ENCODE measurements around the gene DR1.

The DR1 gene

GRCh38 chr1:93353286-93353685 lies 7.6 kb downstream of the DR1 start:
- Histone ChIP-seq H4K20me1 (ENCODE audit: insufficient read depth, low read length) (peaks cover 29% of the 10 kb centered on the region; the same call in 1 of the 2 replicates), H3K4me3 (ENCODE audit: low read depth in 1 of 2, low read length in 2 of 2) (no peak overlapping the region), H3K4me2 (ENCODE audit: insufficient read depth, low read length) (0 out of 2 replicates have a peak overlapping the region, but pooled peaks have one; percentile 43), H3K9me3 (ENCODE audit: insufficient read depth, low read length, severe bottlenecking) (no peaks in the 10 kb centered on the region), H3K27me3 (ENCODE audit: insufficient read depth, low read length, poor library complexity) (no peaks in the 10 kb centered on the region), H3K79me2 (ENCODE audit: insufficient read depth, low read length) (peaks cover 98% of the 10 kb centered on the region), H3K36me3 (ENCODE audit: insufficient read depth, low read length) (peaks cover 74% of the 10 kb centered on the region), H2AFZ (ENCODE audit: low read depth, low read length) (no peak overlapping the region), H3K27ac (ENCODE audit: low read length) (no peak overlapping the region; the same call in 1 of the 2 replicates), H3K4me1 (ENCODE audit: insufficient read depth, low read length) (peaks cover 55% of the 10 kb centered on the region), H3K9ac (ENCODE audit: low read depth, low read length) (no peak overlapping the region)
- DNase-seq, result no peak
- TF ChIP-seq EZH2 (IDR thresholded peaks at IDR 0.05; ENCODE audit: borderline replicate concordance, low read depth, low read length, severe bottlenecking) (no peak), CTCF (IDR thresholded peaks at IDR 0.05; ENCODE audit: borderline replicate concordance, extremely low read depth, low read length, poor library complexity, severe bottlenecking) (no peak)
- no peak for ATAC-seq (ENCODE audit: insufficient read depth, low read depth)

- H3K36me3 ChIP-seq (ENCODE audit: insufficient read depth, low read length), result peaks cover 86% of the 10 kb centered on the region
- no peak overlapping the region for H3K27ac ChIP-seq (ENCODE audit: low read length)
- no peak overlapping the region for H3K4me3 ChIP-seq (ENCODE audit: low read depth in 1 of 2, low read length in 2 of 2)
- H2AFZ ChIP-seq (ENCODE audit: low read depth, low read length), result no peak overlapping the region
- peaks cover 29% of the 10 kb centered on the region; the same call in 1 of the 2 replicates for H4K20me1 ChIP-seq (ENCODE audit: insufficient read depth, low read length)
- no peak overlapping the region for H3K9ac ChIP-seq (ENCODE audit: low read depth, low read length)
- no peaks in the 10 kb centered on the region for H3K27me3 ChIP-seq (ENCODE audit: insufficient read depth, low read length, poor library complexity)
- no peaks in the 10 kb centered on the region for H3K9me3 ChIP-seq (ENCODE audit: insufficient read depth, low read length, severe bottlenecking)
- peaks cover 41% of the 10 kb centered on the region for H3K4me1 ChIP-seq (ENCODE audit: insufficient read depth, low read length)
- DNase-seq (no peak), ATAC-seq (ENCODE audit: insufficient read depth, low read depth) (no peak)
- peaks cover 98% of the 10 kb centered on the region for H3K79me2 ChIP-seq (ENCODE audit: insufficient read depth, low read length)
- no peak for TF ChIP-seq CTCF (IDR thresholded peaks at IDR 0.05; ENCODE audit: borderline replicate concordance, extremely low read depth, low read length, poor library complexity, severe bottlenecking)
- no peak for TF ChIP-seq EZH2 (IDR thresholded peaks at IDR 0.05; ENCODE audit: borderline replicate concordance, low read depth, low read length, severe bottlenecking)
- H3K4me2 ChIP-seq (ENCODE audit: insufficient read depth, low read length), result peak overlapping the region; percentile 23; the same call in 1 of the 2 replicates
Measured at GRCh38 chr1:93354749-93355148, 9.0 kb downstream of the DR1 start.

- ATAC-seq (ENCODE audit: insufficient read depth, low read depth) (no peak), DNase-seq (no peak)
- peaks cover 16% of the 10 kb centered on the region; the same call in 1 of the 2 replicates for H3K4me1 ChIP-seq (ENCODE audit: insufficient read depth, low read length)
- H3K27me3 ChIP-seq (ENCODE audit: insufficient read depth, low read length, poor library complexity), result no peaks in the 10 kb centered on the region
- no peak overlapping the region for H3K9ac ChIP-seq (ENCODE audit: low read depth, low read length)
- H3K27ac ChIP-seq (ENCODE audit: low read length), result no peak overlapping the region
- H3K4me3 ChIP-seq (ENCODE audit: low read depth in 1 of 2, low read length in 2 of 2), result no peak overlapping the region
- H3K9me3 ChIP-seq (ENCODE audit: insufficient read depth, low read length, severe bottlenecking), result no peaks in the 10 kb centered on the region
- TF ChIP-seq EZH2 (IDR thresholded peaks at IDR 0.05; ENCODE audit: borderline replicate concordance, low read depth, low read length, severe bottlenecking) (no peak), CTCF (IDR thresholded peaks at IDR 0.05; ENCODE audit: borderline replicate concordance, extremely low read depth, low read length, poor library complexity, severe bottlenecking) (no peak)
- H2AFZ ChIP-seq (ENCODE audit: low read depth, low read length), result no peak overlapping the region
- peaks cover 31% of the 10 kb centered on the region; the same call in 1 of the 2 replicates for H4K20me1 ChIP-seq (ENCODE audit: insufficient read depth, low read length)
- H3K4me2 ChIP-seq (ENCODE audit: insufficient read depth, low read length), result no peak overlapping the region
- H3K36me3 ChIP-seq (ENCODE audit: insufficient read depth, low read length), result peaks cover 91% of the 10 kb centered on the region
- peaks cover 97% of the 10 kb centered on the region for H3K79me2 ChIP-seq (ENCODE audit: insufficient read depth, low read length)
Measured at GRCh38 chr1:93357242-93357641, 11.5 kb downstream of the DR1 start.
